HCT116 (cell line): ENCODE data around the gene DCTN3. TPM values are rescaled to one million over a fixed set of nuclear protein-coding genes. Genes with fewer than 3 reads are reported as not detected.

Experiments used
- ATAC-seq: fragments of 200-7000 bp; cut with Tn5 transposase; 2 replicates; pipeline ENCODE4 v1.9.1; 2020; ENCODE audit warnings: mild to moderate bottlenecking, moderate library complexity
- BruUV-seq: library from RNA; stranded (reverse); fragments of 400-500 nt; replicated peaks from 2 replicates; lab custom pipeline; 2021; lab: Mats Ljungman, UMichigan
- CTCF ChIA-PET: fragments of 300-600 bp; sonication (Branson Sonifier 250); formaldehyde crosslinking; loops from one replicate; lab custom pipeline; 2021; ENCODE audit warnings: antibody characterized with exemption; lab: Charles Lee
- POLR2A ChIA-PET: fragments of 300-600, 350-600 bp; sonication (Branson Sonifier 250); formaldehyde crosslinking; loops from one replicate; lab custom pipeline; 2021; ENCODE audit warnings: antibody characterized with exemption; lab: Charles Lee
- RAD21 ChIA-PET, 2 experiments: fragments of 300-600 bp; sonication (Branson Sonifier 250); formaldehyde crosslinking; loops; one replicate each; lab custom pipeline; 2023; ENCODE audit warnings: low total read pairs in 2 of 2; ENCODE audit not compliant: uncharacterized antibody in 2 of 2, unreplicated experiment in 2 of 2, low non-redundant PET in 1 of 2; lab: Charles Lee
- DNase-seq: peaks from one replicate; pipeline ENCODE4 v3.0.0-alpha.2; 2010; ENCODE audit warnings: low read depth, low spot score
- H2AFZ ChIP-seq: fragments of 200-600 bp; shearing (Covaris generic), sonication (generic); 2 replicates; pipeline ENCODE4 v1.6.1; 2017; ENCODE audit warnings: low read depth, mixed run types, mixed read lengths, antibody characterized with exemption, low read length; ENCODE audit not compliant: poor library complexity, severe bottlenecking
- H3K27ac ChIP-seq: 2 replicates; pipeline ENCODE4 v1.5.1; 2012; ENCODE audit warnings: low read depth, low read length
- H3K27me3 ChIP-seq: fragments of 200-600 bp; sonication (generic); 2 replicates; pipeline ENCODE4 v1.6.1; 2016; ENCODE audit warnings: mixed run types, low read length, mixed read lengths; ENCODE audit not compliant: insufficient read depth
- H3K36me3 ChIP-seq, 2 experiments: fragments of 200-500 bp in 1 of 2; fragments of 200-600 bp in 1 of 2; sonication (Bioruptor generic) in 1 of 2; sonication (generic) in 1 of 2; 2 replicates each; pipeline versions ENCODE4 v1.5.1 to v1.6.1; 2014 to 2016; ENCODE audit warnings: low read length in 2 of 2, inconsistent platforms in 1 of 2, mixed read lengths in 1 of 2, mixed run types in 1 of 2; ENCODE audit not compliant: insufficient read depth in 2 of 2, control insufficient read depth in 1 of 2
- H3K4me1 ChIP-seq, 2 experiments: fragments of 200-600 bp in 1 of 2; sonication (generic) in 1 of 2; 2 replicates each; pipeline versions ENCODE4 v1.5.1 to v1.6.1; 2012 to 2017; ENCODE audit warnings: low read length in 2 of 2, inconsistent platforms in 1 of 2, mild to moderate bottlenecking in 1 of 2, mixed read lengths in 1 of 2, mixed run types in 1 of 2, moderate library complexity in 1 of 2; ENCODE audit not compliant: insufficient read depth in 2 of 2, control insufficient read depth in 1 of 2
- H3K4me2 ChIP-seq: fragments of 200-600 bp; sonication (generic); 2 replicates; pipeline ENCODE4 v1.6.1; 2017; ENCODE audit warnings: mixed run types, low read length, mixed read lengths
- H3K4me3 ChIP-seq, 2 experiments: fragments of 200-600 bp in 1 of 2; sonication (generic) in 1 of 2; replicated peaks in 1 of 2; 2 replicates each; pipeline ENCODE4 v1.5.1; 2011 to 2016; ENCODE audit warnings: low read length in 2 of 2, control low read depth in 1 of 2, low read depth in 1 of 2, mild to moderate bottlenecking in 1 of 2, mixed read lengths in 1 of 2, mixed run types in 1 of 2
- H3K79me2 ChIP-seq: fragments of 200-600 bp; sonication (generic); 2 replicates; pipeline ENCODE4 v1.6.1; 2017; ENCODE audit warnings: mild to moderate bottlenecking, mixed run types, low read length, moderate library complexity, mixed read lengths; ENCODE audit not compliant: insufficient read depth
- H3K9ac ChIP-seq: fragments of 200-600 bp; sonication (generic); 2 replicates; pipeline ENCODE4 v1.6.1; 2016; ENCODE audit warnings: low read length, mixed read lengths
- H3K9me2 ChIP-seq: fragments of 200-600 bp; sonication (generic), shearing (Covaris generic); 2 replicates; pipeline ENCODE4 v1.6.1; 2017; ENCODE audit warnings: mixed run types, mild to moderate bottlenecking, moderate library complexity; ENCODE audit not compliant: insufficient read depth
- H3K9me3 ChIP-seq, 2 experiments: fragments of 200-500 bp in 1 of 2; fragments of 200-600 bp in 1 of 2; sonication (Bioruptor generic) in 1 of 2; sonication (generic) in 1 of 2; 2 replicates each; pipeline ENCODE4 v1.6.1; 2014 to 2017; ENCODE audit warnings: low read length in 2 of 2, mixed read lengths in 2 of 2, inconsistent platforms in 1 of 2, low read depth in 1 of 2, mild to moderate bottlenecking in 1 of 2, mixed run types in 1 of 2, moderate library complexity in 1 of 2; ENCODE audit not compliant: control insufficient read depth in 1 of 2, insufficient read depth in 1 of 2
- H4K20me1 ChIP-seq: fragments of 200-600 bp; sonication (generic), shearing (Covaris generic); 2 replicates; pipeline ENCODE4 v1.6.1; 2017; ENCODE audit warnings: mixed run types, mild to moderate bottlenecking, moderate library complexity; ENCODE audit not compliant: insufficient read depth
- CBX3 ChIP-seq: IDR thresholded peaks from 2 replicates; pipeline ENCODE4 v1.6.1; 2012; ENCODE audit warnings: low read depth
- ELF1 ChIP-seq: IDR thresholded peaks from 2 replicates; pipeline ENCODE4 v1.6.1; 2012; ENCODE audit warnings: low read depth, borderline replicate concordance
- EZH2 ChIP-seq: fragments of 200-600 bp; sonication (generic); IDR thresholded peaks from 2 replicates; pipeline ENCODE4 v1.6.1; 2017; ENCODE audit warnings: antibody characterized with exemption, mixed run types
- FOSL1 ChIP-seq: IDR thresholded peaks from 2 replicates; pipeline ENCODE4 v1.6.1; 2012; ENCODE audit warnings: low read depth
- JUND ChIP-seq: IDR thresholded peaks from 2 replicates; pipeline ENCODE4 v1.6.1; 2012
- MAX ChIP-seq: IDR thresholded peaks from 2 replicates; pipeline ENCODE4 v1.6.1; 2012
- POLR2A ChIP-seq: IDR thresholded peaks from 2 replicates; pipeline ENCODE4 v1.7.0; 2011; ENCODE audit warnings: borderline replicate concordance; ENCODE audit not compliant: insufficient read depth, insufficient read length; ENCODE audit errors: extremely low read depth
- POLR2AphosphoS5 ChIP-seq: IDR thresholded peaks from 2 replicates; pipeline ENCODE4 v1.6.1; 2011; ENCODE audit warnings: mild to moderate bottlenecking, low read depth, low read length, moderate library complexity
- RAD21 ChIP-seq: IDR thresholded peaks from 2 replicates; pipeline ENCODE4 v1.6.1; 2012; ENCODE audit warnings: low read depth, mild to moderate bottlenecking
- REST ChIP-seq: IDR thresholded peaks from 2 replicates; pipeline ENCODE4 v1.6.1; 2012; ENCODE audit warnings: low read depth
- SIN3A ChIP-seq: IDR thresholded peaks from 2 replicates; pipeline ENCODE4 v1.6.1; 2012; ENCODE audit warnings: low read depth
- SP1 ChIP-seq: IDR thresholded peaks from 2 replicates; pipeline ENCODE4 v1.6.1; 2012; ENCODE audit warnings: low read depth
- SRF ChIP-seq: IDR thresholded peaks from 2 replicates; pipeline ENCODE4 v1.6.1; 2012; ENCODE audit warnings: low read depth
- TCF7L2 ChIP-seq: IDR thresholded peaks from 2 replicates; pipeline ENCODE4 v1.7.0; 2011; ENCODE audit warnings: borderline replicate concordance, inconsistent platforms; ENCODE audit not compliant: insufficient read depth, insufficient read length; ENCODE audit errors: extremely low read depth
- YY1 ChIP-seq: IDR thresholded peaks from 2 replicates; pipeline ENCODE4 v1.6.1; 2011; ENCODE audit warnings: low read length, low read depth, moderate library complexity, mild to moderate bottlenecking; ENCODE audit not compliant: insufficient replicate concordance; ENCODE audit errors: extremely low read depth
- ZBTB33 ChIP-seq: IDR thresholded peaks from 2 replicates; pipeline ENCODE4 v1.6.1; 2011; ENCODE audit warnings: mild to moderate bottlenecking, low read length, moderate library complexity; ENCODE audit not compliant: insufficient replicate concordance; ENCODE audit errors: extremely low read depth
- ZFX ChIP-seq: fragments of 450-650 bp; IDR thresholded peaks from 2 replicates; pipeline ENCODE4 v1.6.1; 2017
- ZNF274 ChIP-seq: fragments of 200-500 bp; sonication (Bioruptor generic); IDR thresholded peaks from 2 replicates; pipeline ENCODE4 v1.6.1; 2014; ENCODE audit warnings: mild to moderate bottlenecking, low read depth, low read length, inconsistent platforms
- intact Hi-C: fragments of 100-400 bp; cut with micrococcal nuclease; formaldehyde crosslinking; loops from 2 replicates; pipeline ENCODE4 v1.10.0; 2022
- total RNA-seq: library from RNA; stranded (reverse); gene quantifications from one replicate; pipeline ENCODE4 v1.2.1, GENCODE V29; 2021; ENCODE audit not compliant: unreplicated experiment

Gene DCTN3
- total RNA-seq, 1 experiment from 2014 or later, result 64.0 TPM

GRCh38 chr9:34652602-34653000 lies 32.3 kb upstream of the DCTN3 start:
- ATAC-seq, result 0 out of 2 replicates have a peak, but pooled peaks have one; percentile 1

More at GRCh38 chr9:34652602-34653000, 32.3 kb upstream of the DCTN3 start:
- no peaks in the 10 kb centered on the region for H3K9me3 ChIP-seq
- no peak for TF ChIP-seq REST
- no peak for TF ChIP-seq EZH2
- TF ChIP-seq TCF7L2, result no peak
- no peak for TF ChIP-seq SRF
- no peak for TF ChIP-seq SP1
- TF ChIP-seq YY1, result no peak
- no peak for TF ChIP-seq MAX
- TF ChIP-seq ELF1, result no peak
- TF ChIP-seq FOSL1, result no peak
- TF ChIP-seq POLR2A, result no peak
- no peak for TF ChIP-seq ZFX
- no peak for TF ChIP-seq JUND
- TF ChIP-seq ZNF274, result no peak
- no peak for TF ChIP-seq RAD21
- no peak for TF ChIP-seq ZBTB33
- TF ChIP-seq POLR2AphosphoS5, result no peak
- no peak for TF ChIP-seq CBX3
- no peak for TF ChIP-seq SIN3A
- no peak for DNase-seq
- CTCF ChIA-PET, result no interaction called here
- peaks cover 0 to 6% of the 10 kb centered on the region in 2 experiments; a peak in 1 of 4 replicates for H3K36me3 ChIP-seq
- H3K9me2 ChIP-seq, result no peaks in the 10 kb centered on the region
- H3K4me1 ChIP-seq, result peaks cover 15 to 34% of the 10 kb centered on the region in 2 experiments
- POLR2A ChIA-PET, result interaction anchor here (1.3 to 1.5 kb wide), 2 partner anchors 12 to 15 kb away, joined by 5 to 8 read pairs; partner anchors contain the start of gene SIGMAR1
- BruUV-seq, result no TSS peak
- peak overlapping the region; percentile 58 for H3K9ac ChIP-seq
- no peaks in the 10 kb centered on the region for H3K27me3 ChIP-seq
- H3K4me2 ChIP-seq, result peak overlapping the region; percentile 83
- intact Hi-C loops, result no loop called here
- H3K27ac ChIP-seq, result peak overlapping the region; percentile 50
- H3K79me2 ChIP-seq, result no peaks in the 10 kb centered on the region
- RAD21 ChIA-PET, result no interaction called here
- H2AFZ ChIP-seq, result no peak overlapping the region
- H3K4me3 ChIP-seq, result peak overlapping the region; percentile 58 to 61
- no peaks in the 10 kb centered on the region for H4K20me1 ChIP-seq
